Body of pancreas (tissue), 4 donors: Measurements from ENCODE around the gene TAS2R20. TPM values are rescaled to one million over a fixed set of nuclear protein-coding genes. Genes with fewer than 3 reads are reported as not detected.
"Not testable (repeated sequence)": the region's sequence is repeated elsewhere in the genome, so short reads cannot be mapped to it uniquely, and the experiment has no call there.

ENCODE experiments used
- ATAC-seq: fragments of 150-250 bp; one replicate; pipeline ENCODE4 v1.9.1; 2016
- DNase-seq, 4 donors: peaks; one replicate each; pipeline ENCODE4 v3.0.0-alpha.2; 2019
- H3K27ac ChIP-seq, 4 donors: fragments of 200-600 bp; sonication (generic); 1 replicate in 3 of 4; 2 replicates in 1 of 4; pipeline versions ENCODE4 v1.5.1 to v1.6.1; 2016 to 2019; ENCODE audit warnings: mild to moderate bottlenecking in 1 of 4, mixed read lengths in 1 of 4, moderate library complexity in 1 of 4
- H3K27me3 ChIP-seq, 2 donors: fragments of 200-600 bp; sonication (generic); one replicate each; pipeline ENCODE4 v1.6.0; 2016; ENCODE audit warnings: mild to moderate bottlenecking in 1 of 2
- H3K36me3 ChIP-seq, 2 donors: fragments of 200-600 bp; sonication (generic); replicated peaks in 1 of 2; 2 replicates each; pipeline ENCODE4 v1.5.1; 2016; ENCODE audit warnings: low read depth in 2 of 2; ENCODE audit not compliant: insufficient read depth in 1 of 2
- H3K4me1 ChIP-seq: fragments of 200-600 bp; sonication (generic); one replicate; pipeline ENCODE4 v1.6.0; 2016
- H3K4me3 ChIP-seq, 2 donors: fragments of 200-600 bp; sonication (generic); 1 replicate in 1 of 2; 2 replicates in 1 of 2; pipeline ENCODE4 v1.5.1; 2016 to 2019
- H3K9me3 ChIP-seq, 3 donors: fragments of 200-600 bp; sonication (generic); 1 replicate in 2 of 3; 2 replicates in 1 of 3; pipeline ENCODE4 v1.5.1; 2016
- POLR2A ChIP-seq, 3 donors: fragments of 450-650 bp; IDR thresholded peaks; one replicate each; pipeline ENCODE4 v1.6.1; 2016; ENCODE audit warnings: antibody characterized with exemption in 3 of 3, mild to moderate bottlenecking in 2 of 3
- WGBS, 2 donors: methylation state at CpG; one replicate each; pipeline ENCODE4 v1.1.5; 2017; 5-methylcytosine and 5-hydroxymethylcytosine counted together
- intact Hi-C: fragments of 100-400 bp; cut with DNase I; formaldehyde crosslinking; loops from one replicate; pipeline ENCODE4 v1.15.1; 2023
- total RNA-seq, 2 donors: library from RNA; depleted of rRNA; stranded (reverse); fragments of >200 nt; gene quantifications; one replicate each; pipeline ENCODE4 v1.1.0, GENCODE V29; 2016
- TF ChIP-seq, protein P1 (sequence below), 7 experiments: fragments of 450-650 bp in 4 of 7; fragments of 200-600 bp in 3 of 7; sonication (generic) in 3 of 7; IDR thresholded peaks; one replicate each; pipeline ENCODE4 v1.5.1; 2016 to 2019; ENCODE audit warnings: antibody characterized with exemption in 7 of 7

TAS2R20 gene
- 1 to 10 TPM; 2.6 to 7.5 TPM for total RNA-seq

- DNase-seq = no peak
- Histone ChIP-seq H3K36me3 (no peaks in the 10 kb centered on the region), H3K9me3 (no peaks in the 10 kb centered on the region), H3K27ac (no peak within 1 kb of the TSS), H3K4me1 (no peaks in the 10 kb centered on the region), H3K27me3 (no peaks in the 10 kb centered on the region), H3K4me3 (no peak within 1 kb of the TSS)
- TF ChIP-seq, protein P1, sequence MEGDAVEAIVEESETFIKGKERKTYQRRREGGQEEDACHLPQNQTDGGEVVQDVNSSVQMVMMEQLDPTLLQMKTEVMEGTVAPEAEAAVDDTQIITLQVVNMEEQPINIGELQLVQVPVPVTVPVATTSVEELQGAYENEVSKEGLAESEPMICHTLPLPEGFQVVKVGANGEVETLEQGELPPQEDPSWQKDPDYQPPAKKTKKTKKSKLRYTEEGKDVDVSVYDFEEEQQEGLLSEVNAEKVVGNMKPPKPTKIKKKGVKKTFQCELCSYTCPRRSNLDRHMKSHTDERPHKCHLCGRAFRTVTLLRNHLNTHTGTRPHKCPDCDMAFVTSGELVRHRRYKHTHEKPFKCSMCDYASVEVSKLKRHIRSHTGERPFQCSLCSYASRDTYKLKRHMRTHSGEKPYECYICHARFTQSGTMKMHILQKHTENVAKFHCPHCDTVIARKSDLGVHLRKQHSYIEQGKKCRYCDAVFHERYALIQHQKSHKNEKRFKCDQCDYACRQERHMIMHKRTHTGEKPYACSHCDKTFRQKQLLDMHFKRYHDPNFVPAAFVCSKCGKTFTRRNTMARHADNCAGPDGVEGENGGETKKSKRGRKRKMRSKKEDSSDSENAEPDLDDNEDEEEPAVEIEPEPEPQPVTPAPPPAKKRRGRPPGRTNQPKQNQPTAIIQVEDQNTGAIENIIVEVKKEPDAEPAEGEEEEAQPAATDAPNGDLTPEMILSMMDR (IDR thresholded peaks at IDR 0.05) = no peak
- TF ChIP-seq POLR2A (IDR thresholded peaks at IDR 0.05) = no peak
- intact Hi-C loops = no loop called here
- no peak for ATAC-seq
These were observed at the start of gene TAS2R20 for GRCh38 chr12:10998204-10998603. TSS of gene TAS2R20 (minus strand) at chr12:10998304. CDS start at chr12:10997875, 429 bp downstream.

DNA sequence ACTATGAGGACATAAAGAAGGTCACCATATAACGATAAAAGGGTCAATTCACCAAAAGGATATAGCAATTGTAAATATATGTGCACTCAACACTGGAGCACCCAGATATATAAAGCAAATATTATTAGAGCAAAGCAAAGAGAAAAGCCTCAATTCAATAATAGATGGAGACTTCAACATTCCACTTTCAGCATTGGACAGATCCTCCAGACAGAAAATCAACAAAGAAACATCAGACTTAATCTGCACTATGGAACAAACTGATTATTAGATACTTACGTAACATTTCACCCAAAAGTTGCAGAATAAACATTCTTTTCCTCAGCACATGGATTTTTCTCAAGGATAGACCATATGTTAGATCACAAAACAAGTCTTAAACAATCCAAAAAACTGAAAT is 43.3 kb upstream of the TAS2R20 start:
- WGBS, 2 donors = 53 to 76% methylated on average over 2 of the region's 2 CpGs
- H3K4me1 ChIP-seq, DNase-seq, intact Hi-C loops, ATAC-seq, H3K27me3 ChIP-seq, H3K9me3 ChIP-seq, H3K36me3 ChIP-seq, H3K4me3 ChIP-seq, H3K27ac ChIP-seq: not testable (repeated sequence)

GRCh38 chr12:11040162-11040561 is 42.1 kb upstream of the TAS2R20 start:
- TF ChIP-seq POLR2A (IDR thresholded peaks at IDR 0.05) = no peak
- TF ChIP-seq, protein P1 (IDR thresholded peaks at IDR 0.05) = no peak
- Histone ChIP-seq H3K27me3 (no peaks in the 10 kb centered on the region), H3K9me3 (no peaks in the 10 kb centered on the region), H3K4me1 (no peaks in the 10 kb centered on the region), H3K36me3 (no peaks in the 10 kb centered on the region), H3K27ac (no peak overlapping the region), H3K4me3 (no peak overlapping the region)
- ATAC-seq (no peak), DNase-seq (no peak)
- WGBS, 2 donors = 93 to 94% methylated on average over 1 of the region's 1 CpG
- intact Hi-C loops = no loop called here

GRCh38 chr12:11039171-11039570 is 41.1 kb upstream of the TAS2R20 start:
- intact Hi-C loops = no loop called here
- WGBS, 2 donors = 38 to 53% methylated on average over 3 of the region's 3 CpGs
- DNase-seq (no peak), ATAC-seq (no peak)
- Histone ChIP-seq H3K9me3 (no peaks in the 10 kb centered on the region), H3K27me3 (no peaks in the 10 kb centered on the region), H3K4me3 (no peak overlapping the region), H3K27ac (no peak overlapping the region), H3K4me1 (no peaks in the 10 kb centered on the region), H3K36me3 (no peaks in the 10 kb centered on the region)
- no peak for TF ChIP-seq POLR2A (IDR thresholded peaks at IDR 0.05)
- TF ChIP-seq, protein P1 (IDR thresholded peaks at IDR 0.05) = no peak

DNA sequence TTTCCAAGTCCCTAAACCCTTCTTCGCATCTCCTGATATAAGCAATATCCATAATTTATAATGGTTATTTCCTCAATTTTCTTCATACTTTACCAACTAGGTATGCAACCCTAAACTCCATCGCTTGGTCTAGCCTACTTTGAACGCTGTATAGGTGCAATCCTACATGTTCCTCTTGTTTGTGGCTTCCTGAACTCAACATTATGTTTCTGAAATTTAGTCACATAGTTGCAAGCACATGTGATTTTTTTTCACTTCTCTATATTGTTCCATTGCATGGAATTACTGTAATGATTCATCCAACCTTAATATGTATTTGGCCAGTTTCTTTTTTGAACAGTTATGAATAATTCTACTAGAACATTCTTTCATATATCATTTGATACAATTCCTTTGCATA is 35.9 kb upstream of the TAS2R20 start:
- H3K27ac ChIP-seq, H3K9me3 ChIP-seq, intact Hi-C loops, DNase-seq, H3K36me3 ChIP-seq, H3K4me1 ChIP-seq, H3K27me3 ChIP-seq, ATAC-seq, H3K4me3 ChIP-seq: not testable (repeated sequence)
- 89 to 90% methylated on average over 1 of the region's 3 CpGs for WGBS, 2 donors

DNA sequence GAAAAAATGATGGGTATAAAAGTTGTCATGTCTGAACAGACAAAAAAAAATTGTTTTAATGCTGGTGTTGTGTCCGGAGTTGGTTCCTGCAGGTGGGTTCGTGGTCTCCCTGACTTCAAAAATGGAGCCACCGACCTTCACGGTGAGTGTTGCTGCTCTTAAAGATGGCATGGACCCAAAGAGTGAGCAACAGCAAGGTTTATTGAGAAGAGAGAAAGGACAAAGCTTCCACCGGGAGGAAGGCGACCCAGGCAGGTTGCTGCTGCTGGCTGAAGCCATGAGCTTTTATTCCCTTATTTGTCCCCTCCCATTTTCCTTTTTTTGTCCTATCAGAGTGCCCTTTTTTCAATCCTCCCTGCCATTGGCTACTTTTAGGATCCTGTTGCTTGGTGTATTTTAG is 33.2 kb upstream of the TAS2R20 start, which contains the start of gene TAS2R31:
Gene TAS2R31, minus strand, starts transcription at position 101 of the 400 bp plus-strand sequence. Its CDS starts 72 bp downstream, at position 29.
- intact Hi-C loops = no loop called here
- Histone ChIP-seq H3K36me3 (no peaks in the 10 kb centered on the region), H3K4me1 (no peaks in the 10 kb centered on the region), H3K4me3 (no peak within 1 kb of the TSS), H3K9me3 (no peaks in the 10 kb centered on the region), H3K27ac (no peak within 1 kb of the TSS), H3K27me3 (no peaks in the 10 kb centered on the region)
- ATAC-seq = no peak
- DNase-seq = no peak
- WGBS, 2 donors = 91 to 96% methylated on average over 6 of the region's 6 CpGs
- TF ChIP-seq, protein P1 (IDR thresholded peaks at IDR 0.05) = no peak
- TF ChIP-seq POLR2A (IDR thresholded peaks at IDR 0.05) = no peak
